Tibial nerve (tissue), 4 donors: ENCODE measurements around the gene JPH2.

Experiments used
- CTCF ChIP-seq, 5 experiments: fragments of 200-600 bp in 3 of 5; fragments of 450-650 bp in 2 of 5; sonication (generic) in 3 of 5; IDR thresholded peaks; one replicate each; pipeline ENCODE4 v1.5.1; 2016 to 2019; ENCODE audit warnings: antibody characterized with exemption in 5 of 5, mild to moderate bottlenecking in 3 of 5, moderate library complexity in 2 of 5
- EP300 ChIP-seq, 2 donors: sonication (generic); formaldehyde crosslinking; IDR thresholded peaks; one replicate each; pipeline ENCODE4 v1.6.1; 2017; ENCODE audit warnings: antibody characterized with exemption in 2 of 2, mild to moderate bottlenecking in 1 of 2
- POLR2A ChIP-seq, 2 donors: fragments of 450-650 bp; IDR thresholded peaks; one replicate each; pipeline ENCODE4 v1.6.1; 2017; ENCODE audit warnings: antibody characterized with exemption in 2 of 2, mild to moderate bottlenecking in 2 of 2, moderate library complexity in 2 of 2

GRCh38 chr20:44204156-44204831 is 17.3 kb upstream of the JPH2 start:
- TF ChIP-seq CTCF (IDR thresholded peaks at IDR 0.05) (no peak), POLR2A (IDR thresholded peaks at IDR 0.05) (no peak), EP300 (IDR thresholded peaks at IDR 0.05) (no peak)
